Panc1 (cell line): Measurements from ENCODE around the gene ZNF362. TPM values are rescaled to one million over a fixed set of nuclear protein-coding genes. Genes with fewer than 3 reads are reported as not detected.

Source experiments
- ATAC-seq: fragments of 200-7000 bp; cut with Tn5 transposase; 2 replicates; pipeline ENCODE4 v1.9.1; 2020; ENCODE audit warnings: mild to moderate bottlenecking, moderate library complexity
- BruUV-seq: library from RNA; stranded (reverse); fragments of 400-500 nt; replicated peaks from 2 replicates; lab custom pipeline; 2021; lab: Mats Ljungman, UMichigan
- CTCF ChIA-PET: fragments of 300-600 bp; sonication (Branson Sonifier 250); formaldehyde crosslinking; loops from one replicate; lab custom pipeline; 2022; ENCODE audit warnings: antibody characterized with exemption; lab: Charles Lee
- POLR2A ChIA-PET: fragments of 300-600 bp; sonication (Branson Sonifier 250); formaldehyde crosslinking; loops from one replicate; lab custom pipeline; 2022; ENCODE audit warnings: antibody characterized with exemption; lab: Charles Lee
- DNase-seq: peaks from one replicate; pipeline ENCODE4 v3.0.0-alpha.2; 2010; ENCODE audit warnings: low read depth, low spot score
- H3K27ac ChIP-seq: 2 replicates; pipeline ENCODE4 v1.5.1; 2011; ENCODE audit warnings: mild to moderate bottlenecking, low read length, inconsistent platforms
- H3K27me3 ChIP-seq: fragments of 200-500 bp; sonication (Bioruptor generic); 2 replicates; pipeline ENCODE4 v1.6.0; 2014; ENCODE audit warnings: low read length, inconsistent platforms; ENCODE audit not compliant: control insufficient read depth, insufficient read depth
- H3K36me3 ChIP-seq: fragments of 200-500 bp; sonication (Bioruptor generic); 2 replicates; pipeline ENCODE4 v1.5.1; 2014; ENCODE audit warnings: inconsistent platforms, mild to moderate bottlenecking, low read length, moderate library complexity; ENCODE audit not compliant: control insufficient read depth, insufficient read depth
- H3K4me1 ChIP-seq: 2 replicates; pipeline ENCODE4 v1.5.1; 2011; ENCODE audit warnings: inconsistent platforms, mild to moderate bottlenecking, low read length, moderate library complexity; ENCODE audit not compliant: control insufficient read depth, insufficient read depth
- H3K4me3 ChIP-seq, 2 experiments: 2 replicates each; pipeline ENCODE4 v1.5.1; 2011 to 2012; ENCODE audit warnings: low read depth in 2 of 2, low read length in 2 of 2, mild to moderate bottlenecking in 2 of 2, inconsistent platforms in 1 of 2, moderate library complexity in 1 of 2
- H3K9me3 ChIP-seq: fragments of 200-500 bp; sonication (Bioruptor generic); 2 replicates; pipeline ENCODE4 v1.5.1; 2014; ENCODE audit warnings: low read depth, mild to moderate bottlenecking, inconsistent platforms, low read length, moderate library complexity; ENCODE audit not compliant: control insufficient read depth, insufficient read depth
- CTCF ChIP-seq: fragments of 450-650 bp; IDR thresholded peaks from 2 replicates; pipeline ENCODE4 v1.5.1; 2017; ENCODE audit warnings: mild to moderate bottlenecking
- POLR2AphosphoS5 ChIP-seq: IDR thresholded peaks from 2 replicates; pipeline ENCODE4 v1.6.1; 2012; ENCODE audit warnings: mild to moderate bottlenecking, low read depth, low read length, moderate library complexity
- REST ChIP-seq, 2 experiments: IDR thresholded peaks; 2 replicates each; pipeline ENCODE4 v1.6.1; 2011 to 2012; ENCODE audit warnings: low read depth in 2 of 2, control low read depth in 1 of 2, low read length in 1 of 2, mild to moderate bottlenecking in 1 of 2, moderate library complexity in 1 of 2; ENCODE audit not compliant: insufficient read depth in 1 of 2
- SIN3A ChIP-seq: IDR thresholded peaks from 2 replicates; pipeline ENCODE4 v1.6.1; 2012; ENCODE audit warnings: low read depth, mild to moderate bottlenecking, low read length, moderate library complexity, borderline replicate concordance; ENCODE audit not compliant: insufficient read depth
- TCF7L2 ChIP-seq: IDR thresholded peaks from 2 replicates; pipeline ENCODE4 v1.6.1; 2011; ENCODE audit warnings: mild to moderate bottlenecking, low read depth, low read length, inconsistent platforms
- in situ Hi-C: cut with HindIII; loops from 2 replicates; pipeline ENCODE4 v1.10.0; 2016; ENCODE audit warnings: low sequenced_read_pairs, low pct_unique_long_range_greater_than_20kb
- intact Hi-C: fragments of 100-400 bp; cut with micrococcal nuclease; formaldehyde crosslinking; loops from one replicate; pipeline ENCODE4 v1.10.0; 2022; ENCODE audit not compliant: unreplicated experiment
- total RNA-seq: library from RNA; stranded (reverse); gene quantifications from one replicate; pipeline ENCODE4 v1.2.1, GENCODE V29; 2021; ENCODE audit not compliant: unreplicated experiment

ZNF362 gene
- total RNA-seq, 1 experiment from 2014 or later = 17.5 TPM

GRCh38 chr1:33266766-33267165 lies 10.5 kb downstream of the ZNF362 start:
- in situ Hi-C loops (no loop called here), intact Hi-C loops (no loop called here)
- BruUV-seq = no TSS peak

GRCh38 chr1:33267468-33268205 lies 11.3 kb downstream of the ZNF362 start:
- DNase-seq = no peak
- H3K27me3 ChIP-seq = no peaks in the 10 kb centered on the region
- no peak overlapping the region for H3K27ac ChIP-seq
- no peak overlapping the region for H3K4me3 ChIP-seq
- in situ Hi-C loops = no loop called here
- TF ChIP-seq REST (IDR thresholded peaks at IDR 0.05; ENCODE audit: insufficient read depth in 1 of 2, low read depth in 2 of 2, low read length in 1 of 2) = no peak
- no peak for TF ChIP-seq SIN3A
- no peak for TF ChIP-seq TCF7L2
- no peak for TF ChIP-seq CTCF
- no peak for TF ChIP-seq POLR2AphosphoS5
- intact Hi-C loops = no loop called here
- ChIA-PET POLR2A (interaction anchor here (0.5 kb wide), 1 partner anchor 48 kb away, joined by 3 read pairs; no protein-coding TSS in a partner anchor), CTCF (no interaction called here)
- H3K9me3 ChIP-seq = no peaks in the 10 kb centered on the region
- H3K4me1 ChIP-seq = no peaks in the 10 kb centered on the region
- BruUV-seq = TSS peak; percentile 37
- ATAC-seq = no peak
- H3K36me3 ChIP-seq = no peaks in the 10 kb centered on the region

More at GRCh38 chr1:33266766-33267165, 10.5 kb downstream of the ZNF362 start:
- H3K27me3 ChIP-seq = no peaks in the 10 kb centered on the region
- H3K36me3 ChIP-seq = no peaks in the 10 kb centered on the region
- POLR2A ChIA-PET = no interaction called here
- no peak for ATAC-seq
- DNase-seq = no peak
- CTCF ChIA-PET = no interaction called here
- H3K27ac ChIP-seq = no peak overlapping the region
- H3K4me3 ChIP-seq = no peak overlapping the region
- no peak for TF ChIP-seq CTCF
- no peak for TF ChIP-seq POLR2AphosphoS5
- no peak for TF ChIP-seq SIN3A
- TF ChIP-seq TCF7L2 = no peak
- no peak for TF ChIP-seq REST (IDR thresholded peaks at IDR 0.05; ENCODE audit: insufficient read depth in 1 of 2, low read depth in 2 of 2, low read length in 1 of 2)
- H3K9me3 ChIP-seq = no peaks in the 10 kb centered on the region
- H3K4me1 ChIP-seq = no peaks in the 10 kb centered on the region
